ENCODE results near the gene SLC25A21. TPM values are rescaled to one million over a fixed set of nuclear protein-coding genes. Genes with fewer than 3 reads are reported as not detected.

The SLC25A21 gene
- total and polyA plus RNA-seq, 2 of the 13 experiments (the other 11 are each of a cell fraction or from before 2014, with no cell fraction given), result 1.9 to 2.9 TPM

- intact Hi-C loops (cut with micrococcal nuclease; ENCODE audit: unreplicated experiment), result no loop called here
- Histone ChIP-seq H3K9me3 (ENCODE audit: low read length) (no peaks in the 10 kb centered on the region), H3K27me3 (ENCODE audit: control insufficient read depth in 1 of 2, insufficient read depth in 2 of 2, low read length in 2 of 2) (no peaks in the 10 kb centered on the region), H3K27ac (ENCODE audit: extremely low read length, insufficient read depth, low read length) (no peak overlapping the region), H2AFZ (ENCODE audit: low read length) (no peak overlapping the region), H3K9ac (ENCODE audit: insufficient read depth, low read depth, low read length) (no peak overlapping the region), H3K36me3 (replicated peaks in 1 of 2; ENCODE audit: control insufficient read depth in 1 of 2, insufficient read depth in 2 of 2, low read length in 2 of 2) (no peaks in the 10 kb centered on the region), H4K20me1 (ENCODE audit: insufficient read depth, low read length) (no peaks in the 10 kb centered on the region), H3K79me2 (ENCODE audit: insufficient read depth, low read length) (no peaks in the 10 kb centered on the region), H3K4me1 (ENCODE audit: insufficient read depth, low read length) (peaks cover 18% of the 10 kb centered on the region), H3K4me3 (replicated peaks in 1 of 3; ENCODE audit: insufficient read depth in 1 of 3, low read depth in 2 of 3, low read length in 3 of 3) (no peak overlapping the region), H3K4me2 (ENCODE audit: low read depth, low read length) (no peak overlapping the region)
- DNase-seq (ENCODE audit: low spot score), result no peak
- in situ Hi-C loops (cut with HindIII; ENCODE audit: extremely low pct_ligation_motif_present, low pct_unique_long_range_greater_than_20kb), result no loop called here
- FAIRE-seq, result no peak
- no peak for ATAC-seq
- WGBS (ENCODE audit: low lambda C conversion rate), result 67% methylated on average over 3 of the region's 3 CpGs
- CTCF ChIA-PET (ENCODE audit: low intra/inter-chr PET ratio, low total read pairs), result no interaction called here
- POLR2A ChIA-PET, result no interaction called here
- BruUV-seq (replicated peaks), result no TSS peak
- TF ChIP-seq GATA4 (IDR thresholded peaks at IDR 0.05; ENCODE audit: borderline replicate concordance, low read depth) (no peak), BRCA1 (CRISPR knock-in tag; IDR thresholded peaks at IDR 0.05) (no peak), AHR (CRISPR knock-in tag; IDR thresholded peaks at IDR 0.05) (no peak), ZMAT3 (CRISPR knock-in tag; conservative IDR thresholded peaks at IDR 0.05) (no peak), ZNF607 (CRISPR knock-in tag; IDR thresholded peaks at IDR 0.05; ENCODE audit: borderline replicate concordance) (no peak), SRF (IDR thresholded peaks at IDR 0.05; ENCODE audit: low read depth, low read length) (no peak), ZNF329 (CRISPR knock-in tag; IDR thresholded peaks at IDR 0.05; ENCODE audit: low read depth) (no peak), GZF1 (CRISPR knock-in tag; IDR thresholded peaks at IDR 0.05) (no peak), ZNF792 (CRISPR knock-in tag; IDR thresholded peaks at IDR 0.05) (no peak), TOE1 (CRISPR knock-in tag; IDR thresholded peaks at IDR 0.05) (no peak), DNMT3B (CRISPR knock-in tag; conservative IDR thresholded peaks at IDR 0.05) (no peak)
- TF ChIP-seq, protein P1, sequence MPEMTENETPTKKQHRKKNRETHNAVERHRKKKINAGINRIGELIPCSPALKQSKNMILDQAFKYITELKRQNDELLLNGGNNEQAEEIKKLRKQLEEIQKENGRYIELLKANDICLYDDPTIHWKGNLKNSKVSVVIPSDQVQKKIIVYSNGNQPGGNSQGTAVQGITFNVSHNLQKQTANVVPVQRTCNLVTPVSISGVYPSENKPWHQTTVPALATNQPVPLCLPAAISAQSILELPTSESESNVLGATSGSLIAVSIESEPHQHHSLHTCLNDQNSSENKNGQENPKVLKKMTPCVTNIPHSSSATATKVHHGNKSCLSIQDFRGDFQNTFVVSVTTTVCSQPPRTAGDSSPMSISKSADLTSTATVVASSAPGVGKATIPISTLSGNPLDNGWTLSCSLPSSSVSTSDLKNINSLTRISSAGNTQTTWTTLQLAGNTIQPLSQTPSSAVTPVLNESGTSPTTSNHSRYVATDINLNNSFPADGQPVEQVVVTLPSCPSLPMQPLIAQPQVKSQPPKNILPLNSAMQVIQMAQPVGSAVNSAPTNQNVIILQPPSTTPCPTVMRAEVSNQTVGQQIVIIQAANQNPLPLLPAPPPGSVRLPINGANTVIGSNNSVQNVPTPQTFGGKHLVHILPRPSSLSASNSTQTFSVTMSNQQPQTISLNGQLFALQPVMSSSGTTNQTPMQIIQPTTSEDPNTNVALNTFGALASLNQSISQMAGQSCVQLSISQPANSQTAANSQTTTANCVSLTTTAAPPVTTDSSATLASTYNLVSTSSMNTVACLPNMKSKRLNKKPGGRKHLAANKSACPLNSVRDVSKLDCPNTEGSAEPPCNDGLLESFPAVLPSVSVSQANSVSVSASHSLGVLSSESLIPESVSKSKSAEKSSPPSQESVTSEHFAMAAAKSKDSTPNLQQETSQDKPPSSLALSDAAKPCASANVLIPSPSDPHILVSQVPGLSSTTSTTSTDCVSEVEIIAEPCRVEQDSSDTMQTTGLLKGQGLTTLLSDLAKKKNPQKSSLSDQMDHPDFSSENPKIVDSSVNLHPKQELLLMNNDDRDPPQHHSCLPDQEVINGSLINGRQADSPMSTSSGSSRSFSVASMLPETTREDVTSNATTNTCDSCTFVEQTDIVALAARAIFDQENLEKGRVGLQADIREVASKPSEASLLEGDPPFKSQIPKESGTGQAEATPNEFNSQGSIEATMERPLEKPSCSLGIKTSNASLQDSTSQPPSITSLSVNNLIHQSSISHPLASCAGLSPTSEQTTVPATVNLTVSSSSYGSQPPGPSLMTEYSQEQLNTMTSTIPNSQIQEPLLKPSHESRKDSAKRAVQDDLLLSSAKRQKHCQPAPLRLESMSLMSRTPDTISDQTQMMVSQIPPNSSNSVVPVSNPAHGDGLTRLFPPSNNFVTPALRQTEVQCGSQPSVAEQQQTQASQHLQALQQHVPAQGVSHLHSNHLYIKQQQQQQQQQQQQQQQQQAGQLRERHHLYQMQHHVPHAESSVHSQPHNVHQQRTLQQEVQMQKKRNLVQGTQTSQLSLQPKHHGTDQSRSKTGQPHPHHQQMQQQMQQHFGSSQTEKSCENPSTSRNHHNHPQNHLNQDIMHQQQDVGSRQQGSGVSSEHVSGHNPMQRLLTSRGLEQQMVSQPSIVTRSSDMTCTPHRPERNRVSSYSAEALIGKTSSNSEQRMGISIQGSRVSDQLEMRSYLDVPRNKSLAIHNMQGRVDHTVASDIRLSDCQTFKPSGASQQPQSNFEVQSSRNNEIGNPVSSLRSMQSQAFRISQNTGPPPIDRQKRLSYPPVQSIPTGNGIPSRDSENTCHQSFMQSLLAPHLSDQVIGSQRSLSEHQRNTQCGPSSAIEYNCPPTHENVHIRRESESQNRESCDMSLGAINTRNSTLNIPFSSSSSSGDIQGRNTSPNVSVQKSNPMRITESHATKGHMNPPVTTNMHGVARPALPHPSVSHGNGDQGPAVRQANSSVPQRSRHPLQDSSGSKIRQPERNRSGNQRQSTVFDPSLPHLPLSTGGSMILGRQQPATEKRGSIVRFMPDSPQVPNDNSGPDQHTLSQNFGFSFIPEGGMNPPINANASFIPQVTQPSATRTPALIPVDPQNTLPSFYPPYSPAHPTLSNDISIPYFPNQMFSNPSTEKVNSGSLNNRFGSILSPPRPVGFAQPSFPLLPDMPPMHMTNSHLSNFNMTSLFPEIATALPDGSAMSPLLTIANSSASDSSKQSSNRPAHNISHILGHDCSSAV (CRISPR knock-in tag; IDR thresholded peaks at IDR 0.05; ENCODE audit: borderline replicate concordance), result no peak
- TF ChIP-seq, protein P2, sequence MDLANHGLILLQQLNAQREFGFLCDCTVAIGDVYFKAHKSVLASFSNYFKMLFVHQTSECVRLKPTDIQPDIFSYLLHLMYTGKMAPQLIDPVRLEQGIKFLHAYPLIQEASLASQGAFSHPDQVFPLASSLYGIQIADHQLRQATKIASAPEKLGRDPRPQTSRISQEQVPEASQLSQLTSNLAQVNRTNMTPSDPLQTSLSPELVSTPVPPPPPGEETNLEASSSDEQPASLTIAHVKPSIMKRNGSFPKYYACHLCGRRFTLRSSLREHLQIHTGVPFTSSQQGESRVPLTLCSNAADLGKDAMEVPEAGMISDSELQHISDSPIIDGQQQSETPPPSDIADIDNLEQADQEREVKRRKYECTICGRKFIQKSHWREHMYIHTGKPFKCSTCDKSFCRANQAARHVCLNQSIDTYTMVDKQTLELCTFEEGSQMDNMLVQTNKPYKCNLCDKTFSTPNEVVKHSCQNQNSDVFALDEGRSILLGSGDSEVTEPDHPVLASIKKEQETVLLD (CRISPR knock-in tag; IDR thresholded peaks at IDR 0.05; ENCODE audit: low read depth), result no peak
Measured at GRCh38 chr14:36981832-36982529, 190.4 kb downstream of the SLC25A21 start.
